ENCODE measurements around the gene COX6A2.

DNA sequence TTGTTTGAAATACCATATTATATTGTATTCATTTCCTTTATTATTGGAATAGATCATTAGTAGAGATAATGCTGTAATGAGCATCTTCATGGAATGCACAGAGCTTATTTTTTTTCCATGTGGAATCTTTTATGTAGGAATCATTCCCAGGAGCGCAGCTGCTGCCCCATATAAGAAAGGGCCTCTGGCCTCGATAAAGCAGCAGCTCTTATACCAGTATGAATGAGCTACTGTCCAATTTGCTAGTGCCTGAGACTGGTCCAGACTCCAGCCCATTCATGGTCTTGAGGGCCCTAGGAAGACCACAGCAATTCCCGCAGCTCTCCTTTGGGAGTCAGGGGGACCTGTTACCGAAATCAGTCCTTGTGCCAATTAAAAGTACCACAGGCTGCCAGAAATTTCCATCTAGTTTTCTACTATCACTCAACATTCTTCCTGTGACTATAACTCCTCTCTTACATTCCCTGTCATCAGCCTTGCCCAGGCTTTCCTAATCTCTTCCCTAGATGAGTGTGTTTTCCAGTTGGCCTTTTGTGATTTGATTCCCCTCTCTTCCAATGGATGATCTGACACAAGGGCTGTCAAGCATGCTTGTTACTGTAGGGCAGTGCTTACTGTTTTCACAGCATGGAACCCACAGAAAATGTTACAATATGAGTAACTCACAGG is 12.5 kb upstream of the COX6A2 start:
- TF ChIP-seq, protein P1, sequence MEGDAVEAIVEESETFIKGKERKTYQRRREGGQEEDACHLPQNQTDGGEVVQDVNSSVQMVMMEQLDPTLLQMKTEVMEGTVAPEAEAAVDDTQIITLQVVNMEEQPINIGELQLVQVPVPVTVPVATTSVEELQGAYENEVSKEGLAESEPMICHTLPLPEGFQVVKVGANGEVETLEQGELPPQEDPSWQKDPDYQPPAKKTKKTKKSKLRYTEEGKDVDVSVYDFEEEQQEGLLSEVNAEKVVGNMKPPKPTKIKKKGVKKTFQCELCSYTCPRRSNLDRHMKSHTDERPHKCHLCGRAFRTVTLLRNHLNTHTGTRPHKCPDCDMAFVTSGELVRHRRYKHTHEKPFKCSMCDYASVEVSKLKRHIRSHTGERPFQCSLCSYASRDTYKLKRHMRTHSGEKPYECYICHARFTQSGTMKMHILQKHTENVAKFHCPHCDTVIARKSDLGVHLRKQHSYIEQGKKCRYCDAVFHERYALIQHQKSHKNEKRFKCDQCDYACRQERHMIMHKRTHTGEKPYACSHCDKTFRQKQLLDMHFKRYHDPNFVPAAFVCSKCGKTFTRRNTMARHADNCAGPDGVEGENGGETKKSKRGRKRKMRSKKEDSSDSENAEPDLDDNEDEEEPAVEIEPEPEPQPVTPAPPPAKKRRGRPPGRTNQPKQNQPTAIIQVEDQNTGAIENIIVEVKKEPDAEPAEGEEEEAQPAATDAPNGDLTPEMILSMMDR (IDR thresholded peaks at IDR 0.05) = no peak
- TF ChIP-seq POLR2A (IDR thresholded peaks at IDR 0.05) (no peak), POLR2AphosphoS5 (IDR thresholded peaks at IDR 0.05) (no peak)

Data from prostate gland (tissue), 2 donors.